GM12873 (cell line): ENCODE measurements around the gene TMEM185A.

Experiments used
- CTCF ChIP-seq: IDR thresholded peaks from 2 replicates; pipeline ENCODE4 v1.5.1; 2012; ENCODE audit warnings: low read depth, mild to moderate bottlenecking, moderate library complexity, low read length, control low read depth; ENCODE audit not compliant: insufficient read depth; ENCODE audit errors: missing control alignments

TMEM185A gene

GRCh38 chrX:149631234-149632165 is at the start of gene TMEM185A:
Gene TMEM185A (minus strand): TSS chrX:149631792. CDS start chrX:149631580, 212 bp downstream.
- no peak for TF ChIP-seq CTCF

- no peak for TF ChIP-seq CTCF
Measured at GRCh38 chrX:149681182-149681581, 49.6 kb upstream of the TMEM185A start.

GRCh38 chrX:149652232-149652981 is 20.8 kb upstream of the TMEM185A start:
- no peak for TF ChIP-seq CTCF

GRCh38 chrX:149650162-149650561 is 18.6 kb upstream of the TMEM185A start:
- TF ChIP-seq CTCF = no peak

GRCh38 chrX:149648932-149649331 is 17.3 kb upstream of the TMEM185A start:
- TF ChIP-seq CTCF = peak; percentile 16

GRCh38 chrX:149647505-149647904 is 15.9 kb upstream of the TMEM185A start:
- TF ChIP-seq CTCF = no peak

GRCh38 chrX:149643496-149643895 is 11.9 kb upstream of the TMEM185A start:
- no peak for TF ChIP-seq CTCF
